ENCODE results near the gene FOSL2. TPM values are rescaled to one million over a fixed set of nuclear protein-coding genes. Genes with fewer than 3 reads are reported as not detected.

The FOSL2 gene
- total and polyA plus RNA-seq, 8 donors, result 11.7 to 114 (median 15.1) TPM

GRCh38 chr2:28344756-28345373 lies 47.8 kb upstream of the FOSL2 start:
- ATAC-seq (no peak), DNase-seq (peak in 2 of 4 donors; percentile 27 to 66)
- Histone ChIP-seq H3K36me3 (no peaks in the 10 kb centered on the region), H3K27me3 (no peaks in the 10 kb centered on the region), H3K4me1 (peaks cover 3 to 16% of the 10 kb centered on the region in 2 donors), H3K27ac (no peak overlapping the region), H3K4me3 (no peak overlapping the region), H3K9me3 (no peaks in the 10 kb centered on the region)
- no peak for TF ChIP-seq CTCF (IDR thresholded peaks at IDR 0.05)
- intact Hi-C loops (cut with DNase I), result no loop called here

GRCh38 chr2:28345619-28346018 lies 47.0 kb upstream of the FOSL2 start:
- ATAC-seq (no peak), DNase-seq (peak in 1 of 4 donors; percentile 20)
- Histone ChIP-seq H3K27ac (no peak overlapping the region), H3K4me1 (peaks cover 3 to 16% of the 10 kb centered on the region in 2 donors), H3K36me3 (no peaks in the 10 kb centered on the region), H3K9me3 (no peaks in the 10 kb centered on the region), H3K27me3 (no peaks in the 10 kb centered on the region), H3K4me3 (no peak overlapping the region)
- intact Hi-C loops (cut with DNase I), result no loop called here
- TF ChIP-seq CTCF (IDR thresholded peaks at IDR 0.05), result no peak

- H3K27ac ChIP-seq, result no peak overlapping the region
- ATAC-seq, result no peak
These were observed 46.1 kb upstream of the FOSL2 start for GRCh38 chr2:28346587-28346986.

GRCh38 chr2:28347193-28347592 lies 45.5 kb upstream of the FOSL2 start:
- DNase-seq (peak in 1 of 4 donors; percentile 19), ATAC-seq (no peak)
- Histone ChIP-seq H3K4me3 (no peak overlapping the region), H3K27me3 (no peaks in the 10 kb centered on the region), H3K27ac (no peak overlapping the region), H3K36me3 (no peaks in the 10 kb centered on the region), H3K9me3 (no peaks in the 10 kb centered on the region), H3K4me1 (peaks cover 3 to 16% of the 10 kb centered on the region in 2 donors)
- no peak for TF ChIP-seq CTCF (IDR thresholded peaks at IDR 0.05)
- intact Hi-C loops (cut with DNase I), result no loop called here

More at GRCh38 chr2:28346587-28346986, 46.1 kb upstream of the FOSL2 start:
- intact Hi-C loops (cut with DNase I), result no loop called here
- Histone ChIP-seq H3K4me1 (peaks cover 3 to 16% of the 10 kb centered on the region in 2 donors), H3K9me3 (no peaks in the 10 kb centered on the region), H3K4me3 (no peak overlapping the region), H3K36me3 (no peaks in the 10 kb centered on the region), H3K27me3 (no peaks in the 10 kb centered on the region)
- TF ChIP-seq CTCF (IDR thresholded peaks at IDR 0.05), result no peak
- DNase-seq, result peak in 2 of 4 donors; percentile 33 to 37

- intact Hi-C loops (cut with DNase I), result no loop called here
- H3K4me3 ChIP-seq, result no peak overlapping the region
- TF ChIP-seq CTCF (IDR thresholded peaks at IDR 0.05), result no peak
- no peaks in the 10 kb centered on the region for H3K9me3 ChIP-seq
- ATAC-seq (no peak), DNase-seq (peak in 1 of 4 donors; percentile 31)
- H3K4me1 ChIP-seq, result peaks cover 3 to 13% of the 10 kb centered on the region in 2 donors
- no peak overlapping the region for H3K27ac ChIP-seq
- H3K36me3 ChIP-seq, result no peaks in the 10 kb centered on the region
- no peaks in the 10 kb centered on the region for H3K27me3 ChIP-seq
These were observed 45.1 kb upstream of the FOSL2 start for GRCh38 chr2:28347596-28347995.

Measured in left lung (tissue), 10 donors.